Thyroid gland (tissue), 4 donors: ENCODE measurements around the gene CCNC.

Experiments
- CTCF ChIP-seq, 6 experiments: fragments of 200-600 bp in 3 of 6; fragments of 450-650 bp in 3 of 6; sonication (generic) in 3 of 6; IDR thresholded peaks; one replicate each; pipeline ENCODE4 v1.5.1; 2016 to 2019; ENCODE audit warnings: antibody characterized with exemption in 6 of 6, mild to moderate bottlenecking in 2 of 6, inconsistent platforms in 1 of 6, moderate library complexity in 1 of 6
- POLR2A ChIP-seq, 2 donors: fragments of 450-650 bp; IDR thresholded peaks; one replicate each; pipeline ENCODE4 v1.6.1; 2017; ENCODE audit warnings: antibody characterized with exemption in 2 of 2, mild to moderate bottlenecking in 2 of 2, moderate library complexity in 1 of 2

GRCh38 chr6:99498421-99498820, 70.0 kb downstream of the CCNC start:
- TF ChIP-seq CTCF (IDR thresholded peaks at IDR 0.05), result no peak
- no peak for TF ChIP-seq POLR2A (IDR thresholded peaks at IDR 0.05)
